Measurements from ENCODE around the gene BICRAL.
"Not testable (repeated sequence)": the region's sequence is repeated elsewhere in the genome, so short reads cannot be mapped to it uniquely, and the experiment has no call there.

BICRAL gene

GRCh38 chr6:42781796-42782688 is at the start of gene BICRAL:
Gene BICRAL (plus strand): TSS chr6:42782052. CDS start chr6:42822023, 39,971 bp downstream.
- FAIRE-seq = no peak

- not testable (repeated sequence) for FAIRE-seq
These were observed 47.9 kb upstream of the BICRAL start for GRCh38 chr6:42733867-42734481.

GRCh38 chr6:42735976-42736375 is 45.9 kb upstream of the BICRAL start:
- FAIRE-seq = no peak

GRCh38 chr6:42740725-42741124 is 41.1 kb upstream of the BICRAL start:
- no peak for FAIRE-seq

- FAIRE-seq = peak; percentile 98
These were observed 39.5 kb upstream of the BICRAL start for GRCh38 chr6:42742116-42742894.

- FAIRE-seq = no peak
These were observed 37.4 kb upstream of the BICRAL start for GRCh38 chr6:42744351-42744893.

GRCh38 chr6:42745083-42745639 is 36.7 kb upstream of the BICRAL start:
- FAIRE-seq = no peak

GRCh38 chr6:42745640-42746462 is 36.0 kb upstream of the BICRAL start, which contains the start of gene TBCC:
Gene TBCC (minus strand): TSS chr6:42746103. CDS start chr6:42746073, 30 bp downstream.
- peak; percentile 68 for FAIRE-seq

- no peak for FAIRE-seq
These were observed 35.1 kb upstream of the BICRAL start for GRCh38 chr6:42746463-42747391.

- no peak for FAIRE-seq
These were observed 33.5 kb upstream of the BICRAL start for GRCh38 chr6:42748203-42748898.

- no peak for FAIRE-seq
These were observed 30.8 kb upstream of the BICRAL start for GRCh38 chr6:42751055-42751454.

- FAIRE-seq = no peak
These were observed 27.1 kb upstream of the BICRAL start for GRCh38 chr6:42754759-42755158.

GRCh38 chr6:42756722-42757121 is 25.1 kb upstream of the BICRAL start:
- no peak for FAIRE-seq

GRCh38 chr6:42758756-42759430 is 23.0 kb upstream of the BICRAL start:
- FAIRE-seq = no peak

GRCh38 chr6:42761287-42762067 is 20.4 kb upstream of the BICRAL start:
- no peak for FAIRE-seq

GRCh38 chr6:42762426-42762859 is 19.4 kb upstream of the BICRAL start:
- no peak for FAIRE-seq

- FAIRE-seq = no peak
These were observed 18.9 kb upstream of the BICRAL start for GRCh38 chr6:42762950-42763349.

GRCh38 chr6:42764911-42765648 is 16.8 kb upstream of the BICRAL start:
- no peak for FAIRE-seq
